Measurements from ENCODE around the gene IL3.

DNA sequence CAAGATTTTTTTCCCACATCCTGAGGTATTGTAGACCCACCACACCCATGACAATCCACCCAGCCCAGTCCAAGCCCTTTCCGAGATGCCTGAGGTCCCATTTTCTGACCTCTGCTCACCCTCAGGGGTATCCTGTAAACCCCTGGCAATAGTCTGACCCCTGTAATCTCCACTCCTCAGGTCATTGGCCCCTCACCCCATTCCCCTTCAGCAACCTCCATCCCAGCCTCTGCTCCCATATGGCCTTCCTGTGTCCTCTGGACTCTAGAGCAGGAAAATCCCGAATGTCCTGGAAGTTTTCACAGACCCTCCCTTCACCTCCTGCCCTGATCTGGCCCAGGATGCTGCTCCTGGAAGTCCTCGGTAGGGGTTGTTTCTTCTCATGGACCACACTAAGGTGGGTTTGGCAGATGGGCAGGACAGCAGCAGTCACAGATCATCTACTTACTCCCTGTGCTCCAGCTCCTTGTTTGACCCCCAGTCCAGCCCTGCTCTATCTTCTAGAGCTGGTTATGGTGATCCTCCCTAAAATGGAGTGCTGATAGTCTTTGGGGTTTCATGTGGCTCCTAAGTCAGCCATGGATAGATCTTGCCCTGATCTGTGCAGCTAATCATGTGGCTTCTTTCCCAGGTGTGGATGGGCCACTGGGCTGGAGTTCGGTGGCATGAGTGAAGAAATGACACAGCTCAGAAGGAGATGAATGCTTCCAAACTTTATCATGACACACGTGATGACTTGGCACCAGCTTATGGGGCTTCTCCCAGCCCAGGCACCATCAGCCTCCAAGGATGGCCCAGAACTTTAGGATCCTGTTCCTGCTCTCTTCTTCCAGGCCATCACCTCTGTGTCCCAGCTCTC lies 37.0 kb upstream of the IL3 start:
- TF ChIP-seq, protein P1, sequence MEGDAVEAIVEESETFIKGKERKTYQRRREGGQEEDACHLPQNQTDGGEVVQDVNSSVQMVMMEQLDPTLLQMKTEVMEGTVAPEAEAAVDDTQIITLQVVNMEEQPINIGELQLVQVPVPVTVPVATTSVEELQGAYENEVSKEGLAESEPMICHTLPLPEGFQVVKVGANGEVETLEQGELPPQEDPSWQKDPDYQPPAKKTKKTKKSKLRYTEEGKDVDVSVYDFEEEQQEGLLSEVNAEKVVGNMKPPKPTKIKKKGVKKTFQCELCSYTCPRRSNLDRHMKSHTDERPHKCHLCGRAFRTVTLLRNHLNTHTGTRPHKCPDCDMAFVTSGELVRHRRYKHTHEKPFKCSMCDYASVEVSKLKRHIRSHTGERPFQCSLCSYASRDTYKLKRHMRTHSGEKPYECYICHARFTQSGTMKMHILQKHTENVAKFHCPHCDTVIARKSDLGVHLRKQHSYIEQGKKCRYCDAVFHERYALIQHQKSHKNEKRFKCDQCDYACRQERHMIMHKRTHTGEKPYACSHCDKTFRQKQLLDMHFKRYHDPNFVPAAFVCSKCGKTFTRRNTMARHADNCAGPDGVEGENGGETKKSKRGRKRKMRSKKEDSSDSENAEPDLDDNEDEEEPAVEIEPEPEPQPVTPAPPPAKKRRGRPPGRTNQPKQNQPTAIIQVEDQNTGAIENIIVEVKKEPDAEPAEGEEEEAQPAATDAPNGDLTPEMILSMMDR (IDR thresholded peaks at IDR 0.05) = no peak
- no peak for TF ChIP-seq ZBTB21 (CRISPR knock-in tag; IDR thresholded peaks at IDR 0.05; ENCODE audit: borderline replicate concordance)
- TF ChIP-seq, protein P2, sequence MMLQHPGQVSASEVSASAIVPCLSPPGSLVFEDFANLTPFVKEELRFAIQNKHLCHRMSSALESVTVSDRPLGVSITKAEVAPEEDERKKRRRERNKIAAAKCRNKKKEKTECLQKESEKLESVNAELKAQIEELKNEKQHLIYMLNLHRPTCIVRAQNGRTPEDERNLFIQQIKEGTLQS (CRISPR knock-in tag; conservative IDR thresholded peaks at IDR 0.05) = no peak
- TF ChIP-seq, protein P3, sequence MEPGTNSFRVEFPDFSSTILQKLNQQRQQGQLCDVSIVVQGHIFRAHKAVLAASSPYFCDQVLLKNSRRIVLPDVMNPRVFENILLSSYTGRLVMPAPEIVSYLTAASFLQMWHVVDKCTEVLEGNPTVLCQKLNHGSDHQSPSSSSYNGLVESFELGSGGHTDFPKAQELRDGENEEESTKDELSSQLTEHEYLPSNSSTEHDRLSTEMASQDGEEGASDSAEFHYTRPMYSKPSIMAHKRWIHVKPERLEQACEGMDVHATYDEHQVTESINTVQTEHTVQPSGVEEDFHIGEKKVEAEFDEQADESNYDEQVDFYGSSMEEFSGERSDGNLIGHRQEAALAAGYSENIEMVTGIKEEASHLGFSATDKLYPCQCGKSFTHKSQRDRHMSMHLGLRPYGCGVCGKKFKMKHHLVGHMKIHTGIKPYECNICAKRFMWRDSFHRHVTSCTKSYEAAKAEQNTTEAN (CRISPR knock-in tag; IDR thresholded peaks at IDR 0.05) = no peak
- TF ChIP-seq, protein P4, sequence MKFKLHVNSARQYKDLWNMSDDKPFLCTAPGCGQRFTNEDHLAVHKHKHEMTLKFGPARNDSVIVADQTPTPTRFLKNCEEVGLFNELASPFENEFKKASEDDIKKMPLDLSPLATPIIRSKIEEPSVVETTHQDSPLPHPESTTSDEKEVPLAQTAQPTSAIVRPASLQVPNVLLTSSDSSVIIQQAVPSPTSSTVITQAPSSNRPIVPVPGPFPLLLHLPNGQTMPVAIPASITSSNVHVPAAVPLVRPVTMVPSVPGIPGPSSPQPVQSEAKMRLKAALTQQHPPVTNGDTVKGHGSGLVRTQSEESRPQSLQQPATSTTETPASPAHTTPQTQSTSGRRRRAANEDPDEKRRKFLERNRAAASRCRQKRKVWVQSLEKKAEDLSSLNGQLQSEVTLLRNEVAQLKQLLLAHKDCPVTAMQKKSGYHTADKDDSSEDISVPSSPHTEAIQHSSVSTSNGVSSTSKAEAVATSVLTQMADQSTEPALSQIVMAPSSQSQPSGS (CRISPR knock-in tag; IDR thresholded peaks at IDR 0.05; ENCODE audit: borderline replicate concordance, low read depth) = no peak
- no peak for TF ChIP-seq SP1 (CRISPR knock-in tag; conservative IDR thresholded peaks at IDR 0.05)

Data from WTC11 (cell line).